Parathyroid adenoma (tissue), 2 donors: ENCODE results near the gene TRAF1.

Source experiments
- H2AFZ ChIP-seq: fragments of 300-600 bp; sonication (generic); one replicate; pipeline ENCODE4 v1.7.0; 2017; ENCODE audit warnings: antibody characterized with exemption, mild to moderate bottlenecking
- H3K27ac ChIP-seq: fragments of 300-600 bp; sonication (generic); one replicate; pipeline ENCODE4 v1.7.0; 2017
- H3K27me3 ChIP-seq: fragments of 300-600 bp; sonication (generic); one replicate; pipeline ENCODE4 v1.7.0; 2017; ENCODE audit warnings: low read length; ENCODE audit not compliant: control insufficient read depth, insufficient read depth
- H3K36me3 ChIP-seq: fragments of 300-600 bp; sonication (generic); one replicate; pipeline ENCODE4 v1.7.0; 2017; ENCODE audit warnings: low read length; ENCODE audit not compliant: control insufficient read depth, insufficient read depth
- H3K4me1 ChIP-seq: fragments of 300-600 bp; sonication (generic); one replicate; pipeline ENCODE4 v1.7.0; 2017; ENCODE audit warnings: control low read depth
- H3K4me2 ChIP-seq: fragments of 300-600 bp; sonication (generic); one replicate; pipeline ENCODE4 v1.7.0; 2017; ENCODE audit warnings: low read length
- H3K4me3 ChIP-seq: fragments of 300-600 bp; sonication (generic); one replicate; pipeline ENCODE4 v1.7.0; 2017; ENCODE audit warnings: low read depth, low read length
- H3K79me2 ChIP-seq: fragments of 300-600 bp; sonication (generic); one replicate; pipeline ENCODE4 v1.7.0; 2017; ENCODE audit warnings: control low read depth
- H3K9ac ChIP-seq: fragments of 300-600 bp; sonication (generic); one replicate; pipeline ENCODE4 v1.7.0; 2017; ENCODE audit warnings: mild to moderate bottlenecking
- H3K9me3 ChIP-seq: fragments of 300-600 bp; sonication (generic); one replicate; pipeline ENCODE4 v1.7.0; 2017; ENCODE audit warnings: low read length; ENCODE audit not compliant: control insufficient read depth
- CTCF ChIP-seq: fragments of 300-600 bp; sonication (generic); IDR thresholded peaks from one replicate; pipeline ENCODE4 v1.7.0; 2017; ENCODE audit warnings: antibody characterized with exemption, mild to moderate bottlenecking
- donor health status: primary hyperparathyroidism.

The TRAF1 gene

GRCh38 chr9:120865176-120865575 is 61.4 kb downstream of the TRAF1 start:
- no peak overlapping the region for H3K4me3 ChIP-seq
- no peak overlapping the region for H3K4me2 ChIP-seq
- H2AFZ ChIP-seq: no peak overlapping the region
- H3K27me3 ChIP-seq: no peaks in the 10 kb centered on the region
- no peaks in the 10 kb centered on the region for H3K79me2 ChIP-seq
- H3K9me3 ChIP-seq: no peaks in the 10 kb centered on the region
- no peak overlapping the region for H3K27ac ChIP-seq
- no peaks in the 10 kb centered on the region for H3K4me1 ChIP-seq
- TF ChIP-seq CTCF: no peak
- no peak overlapping the region for H3K9ac ChIP-seq
- H3K36me3 ChIP-seq: no peaks in the 10 kb centered on the region

GRCh38 chr9:120864719-120865118 is 61.9 kb downstream of the TRAF1 start:
- no peaks in the 10 kb centered on the region for H3K36me3 ChIP-seq
- no peak overlapping the region for H3K27ac ChIP-seq
- H3K4me3 ChIP-seq: no peak overlapping the region
- H3K27me3 ChIP-seq: no peaks in the 10 kb centered on the region
- H3K4me2 ChIP-seq: no peak overlapping the region
- H2AFZ ChIP-seq: no peak overlapping the region
- H3K9me3 ChIP-seq: no peaks in the 10 kb centered on the region
- H3K79me2 ChIP-seq: no peaks in the 10 kb centered on the region
- no peak overlapping the region for H3K9ac ChIP-seq
- H3K4me1 ChIP-seq: no peaks in the 10 kb centered on the region
- TF ChIP-seq CTCF: no peak

DNA sequence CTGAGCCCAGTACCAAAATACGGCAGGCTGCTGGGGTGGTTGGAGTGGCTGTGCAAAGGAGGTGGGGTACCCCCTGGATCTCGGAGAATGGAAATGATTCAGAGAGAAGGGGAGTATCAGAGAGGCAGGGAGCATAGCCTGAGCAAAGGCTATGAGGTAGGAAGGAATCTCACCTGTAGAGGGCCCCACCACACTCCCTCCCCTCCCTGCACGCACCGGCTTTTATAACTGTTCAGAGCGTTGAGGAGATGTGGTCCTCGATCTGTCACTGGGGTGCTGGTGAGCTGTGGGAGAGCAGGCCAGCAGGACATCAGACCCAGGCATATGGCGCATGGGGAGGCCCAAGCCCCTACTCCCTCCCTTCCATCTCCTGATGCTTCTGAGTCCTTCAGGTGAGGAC is 62.8 kb downstream of the TRAF1 start:
- Histone ChIP-seq H3K4me1 (no peaks in the 10 kb centered on the region), H3K27ac (no peak overlapping the region), H3K9ac (no peak overlapping the region), H3K9me3 (no peaks in the 10 kb centered on the region), H3K27me3 (no peaks in the 10 kb centered on the region), H3K79me2 (no peaks in the 10 kb centered on the region), H3K4me2 (no peak overlapping the region), H3K4me3 (no peak overlapping the region), H3K36me3 (no peaks in the 10 kb centered on the region), H2AFZ (no peak overlapping the region)
- TF ChIP-seq CTCF: no peak

DNA sequence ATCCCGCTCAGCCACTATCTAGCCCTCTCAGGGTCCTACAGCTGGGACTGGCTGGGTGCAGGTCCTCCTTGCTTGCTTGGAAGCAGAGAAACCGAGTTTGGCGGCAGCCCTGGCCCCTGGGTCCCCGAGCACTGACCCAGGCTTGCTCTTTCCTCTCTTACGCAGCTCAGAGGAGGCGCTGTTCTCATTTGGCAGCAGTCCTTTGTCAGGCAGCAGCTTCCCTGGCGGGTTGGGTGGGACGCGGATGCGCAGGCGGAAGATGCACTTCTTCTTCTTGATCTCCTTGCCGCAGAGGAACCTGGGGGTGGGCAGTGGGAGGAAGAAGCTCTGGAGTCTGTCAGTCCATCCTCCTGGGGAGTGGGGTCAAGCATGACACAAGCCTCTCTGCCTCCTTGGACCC is 64.1 kb downstream of the TRAF1 start:
- Histone ChIP-seq H2AFZ (no peak overlapping the region), H3K27me3 (no peaks in the 10 kb centered on the region), H3K4me1 (no peaks in the 10 kb centered on the region), H3K27ac (no peak overlapping the region), H3K36me3 (no peaks in the 10 kb centered on the region), H3K79me2 (no peaks in the 10 kb centered on the region), H3K9ac (no peak overlapping the region), H3K9me3 (no peaks in the 10 kb centered on the region), H3K4me2 (no peak overlapping the region), H3K4me3 (no peak overlapping the region)
- TF ChIP-seq CTCF: no peak

GRCh38 chr9:120861935-120862334 is 64.7 kb downstream of the TRAF1 start:
- Histone ChIP-seq H3K9ac (no peak overlapping the region), H3K4me3 (no peak overlapping the region), H2AFZ (no peak overlapping the region), H3K79me2 (no peaks in the 10 kb centered on the region), H3K27me3 (no peaks in the 10 kb centered on the region), H3K9me3 (no peaks in the 10 kb centered on the region), H3K27ac (no peak overlapping the region), H3K36me3 (no peaks in the 10 kb centered on the region), H3K4me2 (no peak overlapping the region), H3K4me1 (no peaks in the 10 kb centered on the region)
- TF ChIP-seq CTCF: no peak
